Measurements from ENCODE around the gene TBC1D22A. TPM values are rescaled to one million over a fixed set of nuclear protein-coding genes. Genes with fewer than 3 reads are reported as not detected.
A peak's percentile ranks its signal among the peaks of the same experiment; 100 is the strongest.
"Not testable (repeated sequence)": the region's sequence is repeated elsewhere in the genome, so short reads cannot be mapped to it uniquely, and the experiment has no call there.

Gene TBC1D22A
- total RNA-seq, 1 experiment from 2014 or later: 26.0 TPM

GRCh38 chr22:47049078-47049624 is 286.7 kb downstream of the TBC1D22A start:
- Mint-ChIP-seq H3K27me3 (ENCODE audit: insufficient read depth, unreplicated experiment) (no peaks in the 10 kb centered on the region), H3K36me3 (ENCODE audit: insufficient read depth, unreplicated experiment) (peaks cover 5% of the 10 kb centered on the region), H3K27ac (ENCODE audit: low read depth, unreplicated experiment) (peak overlapping the region; percentile 16), H3K4me3 (ENCODE audit: unreplicated experiment) (no peak overlapping the region), H3K4me1 (ENCODE audit: insufficient read depth, unreplicated experiment) (no peaks in the 10 kb centered on the region), H3K9me3 (ENCODE audit: unreplicated experiment) (no peaks in the 10 kb centered on the region)
- TF ChIP-seq, protein P1, sequence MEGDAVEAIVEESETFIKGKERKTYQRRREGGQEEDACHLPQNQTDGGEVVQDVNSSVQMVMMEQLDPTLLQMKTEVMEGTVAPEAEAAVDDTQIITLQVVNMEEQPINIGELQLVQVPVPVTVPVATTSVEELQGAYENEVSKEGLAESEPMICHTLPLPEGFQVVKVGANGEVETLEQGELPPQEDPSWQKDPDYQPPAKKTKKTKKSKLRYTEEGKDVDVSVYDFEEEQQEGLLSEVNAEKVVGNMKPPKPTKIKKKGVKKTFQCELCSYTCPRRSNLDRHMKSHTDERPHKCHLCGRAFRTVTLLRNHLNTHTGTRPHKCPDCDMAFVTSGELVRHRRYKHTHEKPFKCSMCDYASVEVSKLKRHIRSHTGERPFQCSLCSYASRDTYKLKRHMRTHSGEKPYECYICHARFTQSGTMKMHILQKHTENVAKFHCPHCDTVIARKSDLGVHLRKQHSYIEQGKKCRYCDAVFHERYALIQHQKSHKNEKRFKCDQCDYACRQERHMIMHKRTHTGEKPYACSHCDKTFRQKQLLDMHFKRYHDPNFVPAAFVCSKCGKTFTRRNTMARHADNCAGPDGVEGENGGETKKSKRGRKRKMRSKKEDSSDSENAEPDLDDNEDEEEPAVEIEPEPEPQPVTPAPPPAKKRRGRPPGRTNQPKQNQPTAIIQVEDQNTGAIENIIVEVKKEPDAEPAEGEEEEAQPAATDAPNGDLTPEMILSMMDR (IDR thresholded peaks at IDR 0.05; ENCODE audit: unreplicated experiment): no peak
- BruUV-seq (replicated peaks): no TSS peak
- no peak for DNase-seq (ENCODE audit: unreplicated experiment)
- ChIA-PET CTCF (no interaction called here), POLR2A (interaction anchor here (0.7 kb wide), 1 partner anchor 13 kb away, joined by 3 read pairs; no protein-coding TSS in a partner anchor)
- intact Hi-C loops (cut with micrococcal nuclease): no loop called here

DNA sequence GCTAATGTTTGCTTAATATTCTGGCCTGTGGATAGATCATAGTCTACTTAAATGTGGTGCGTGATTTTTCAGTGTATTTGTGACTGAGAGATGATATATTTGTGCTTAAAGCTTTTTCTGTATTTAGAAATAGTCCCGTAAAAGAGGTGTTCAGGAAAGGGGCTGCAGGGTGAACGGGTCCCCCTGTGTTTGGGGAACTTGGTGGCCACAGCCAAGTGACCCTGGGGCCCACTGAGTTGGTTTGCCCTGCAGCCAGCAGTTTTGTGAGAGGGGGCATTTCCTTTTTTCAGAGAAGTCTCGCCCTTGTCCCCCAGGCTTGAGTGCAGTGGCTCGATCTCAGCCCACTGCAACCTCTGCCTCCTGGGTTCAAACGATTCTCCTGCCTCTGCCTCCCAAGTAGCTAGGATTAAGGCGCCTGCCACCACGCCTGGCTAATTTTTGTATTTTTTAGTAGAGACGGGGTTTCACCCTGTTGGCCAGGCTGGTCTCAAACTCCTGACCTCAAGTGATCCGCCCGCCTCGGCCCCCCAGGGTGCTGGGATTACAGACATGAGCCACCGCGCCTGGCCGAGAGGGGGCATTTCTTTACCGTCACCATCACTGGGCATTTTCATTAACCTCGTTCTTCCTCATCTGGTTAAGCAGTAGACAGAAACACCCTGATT is 287.4 kb downstream of the TBC1D22A start:
- intact Hi-C loops (cut with micrococcal nuclease); H3K9me3 Mint-ChIP-seq (ENCODE audit: unreplicated experiment); CTCF ChIA-PET: not testable (repeated sequence)

DNA sequence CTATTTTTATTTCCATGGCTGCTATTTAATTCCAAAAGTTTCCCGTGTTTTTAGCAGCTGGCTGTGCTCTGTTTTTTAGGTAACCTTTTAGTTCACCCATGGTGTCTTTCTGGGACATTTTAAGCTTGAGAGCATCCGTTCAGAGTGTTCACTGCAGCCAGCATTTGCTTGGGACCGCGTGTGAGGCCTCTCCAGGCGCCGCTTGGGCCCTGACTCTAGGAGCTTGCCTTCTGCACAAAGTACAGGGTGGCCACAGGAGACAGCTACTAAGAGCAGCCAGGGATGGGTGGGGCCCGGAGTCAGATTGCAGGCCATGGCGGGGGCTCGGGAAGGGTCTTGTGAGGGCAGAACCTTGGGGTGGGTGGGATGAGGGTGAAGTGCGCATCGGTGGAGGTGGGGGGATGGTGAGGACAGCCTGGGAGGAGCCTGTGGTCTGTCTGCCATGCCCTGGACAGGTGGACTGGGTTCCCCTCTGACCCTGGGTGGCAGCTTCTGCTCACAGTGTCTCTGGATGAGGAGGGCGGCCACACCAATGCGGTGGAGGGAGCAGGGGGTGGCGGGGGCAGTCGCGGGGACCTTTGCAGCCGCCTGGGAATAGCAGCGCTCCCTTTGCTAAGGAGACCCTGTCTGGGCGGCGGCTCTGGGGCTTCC is 288.1 kb downstream of the TBC1D22A start:
- TF ChIP-seq, protein P1 (IDR thresholded peaks at IDR 0.05; ENCODE audit: unreplicated experiment): no peak
- ChIA-PET POLR2A (interaction anchor here (1.3 kb wide), 1 partner anchor 16 kb away, joined by 3 read pairs; no protein-coding TSS in a partner anchor), CTCF (no interaction called here)
- H3K4me1 Mint-ChIP-seq (ENCODE audit: insufficient read depth, unreplicated experiment): no peaks in the 10 kb centered on the region
- intact Hi-C loops (cut with micrococcal nuclease): no loop called here
- H3K27me3 Mint-ChIP-seq (ENCODE audit: insufficient read depth, unreplicated experiment): no peaks in the 10 kb centered on the region
- no TSS peak for BruUV-seq (replicated peaks)
- H3K27ac Mint-ChIP-seq (ENCODE audit: low read depth, unreplicated experiment): no peak overlapping the region
- H3K9me3 Mint-ChIP-seq (ENCODE audit: unreplicated experiment): no peaks in the 10 kb centered on the region
- no peak for DNase-seq (ENCODE audit: unreplicated experiment)
- no peak overlapping the region for H3K4me3 Mint-ChIP-seq (ENCODE audit: unreplicated experiment)
- H3K36me3 Mint-ChIP-seq (ENCODE audit: insufficient read depth, unreplicated experiment): no peaks in the 10 kb centered on the region

More for the DNA sequence above, 287.4 kb downstream of the TBC1D22A start:
- H3K4me3 Mint-ChIP-seq (ENCODE audit: unreplicated experiment); H3K4me1 Mint-ChIP-seq (ENCODE audit: insufficient read depth, unreplicated experiment); H3K36me3 Mint-ChIP-seq (ENCODE audit: insufficient read depth, unreplicated experiment); BruUV-seq (replicated peaks); DNase-seq (ENCODE audit: unreplicated experiment); H3K27me3 Mint-ChIP-seq (ENCODE audit: insufficient read depth, unreplicated experiment): not testable (repeated sequence)
- POLR2A ChIA-PET: interaction anchor here (1.3 kb wide), 1 partner anchor 16 kb away, joined by 3 read pairs; no protein-coding TSS in a partner anchor
- peak overlapping the region; percentile 16 for H3K27ac Mint-ChIP-seq (ENCODE audit: low read depth, unreplicated experiment)

GRCh38 chr22:47051441-47052071 is 289.1 kb downstream of the TBC1D22A start:
- TF ChIP-seq, protein P1 (IDR thresholded peaks at IDR 0.05; ENCODE audit: unreplicated experiment): no peak
- H3K36me3 Mint-ChIP-seq (ENCODE audit: insufficient read depth, unreplicated experiment): peaks cover 5% of the 10 kb centered on the region
- no peaks in the 10 kb centered on the region for H3K9me3 Mint-ChIP-seq (ENCODE audit: unreplicated experiment)
- no peak overlapping the region for H3K4me3 Mint-ChIP-seq (ENCODE audit: unreplicated experiment)
- intact Hi-C loops (cut with micrococcal nuclease): no loop called here
- CTCF ChIA-PET: no interaction called here
- H3K27me3 Mint-ChIP-seq (ENCODE audit: insufficient read depth, unreplicated experiment): no peaks in the 10 kb centered on the region
- no TSS peak for BruUV-seq (replicated peaks)
- POLR2A ChIA-PET: no interaction called here
- no peak overlapping the region for H3K27ac Mint-ChIP-seq (ENCODE audit: low read depth, unreplicated experiment)
- no peak for DNase-seq (ENCODE audit: unreplicated experiment)
- no peaks in the 10 kb centered on the region for H3K4me1 Mint-ChIP-seq (ENCODE audit: insufficient read depth, unreplicated experiment)
